ENCODE measurements around the gene TDO2.

- TF ChIP-seq POLR2A (IDR thresholded peaks at IDR 0.05; ENCODE audit: low read depth) (no peak), CTCF (IDR thresholded peaks at IDR 0.05) (no peak)
Observed at GRCh38 chr4:155889946-155890345, 13.6 kb upstream of the TDO2 start.
